H1 (cell line): ENCODE measurements around the gene BRS3. TPM values are rescaled to one million over a fixed set of nuclear protein-coding genes. Genes with fewer than 3 reads are reported as not detected.

Experiments used
- CTCF ChIA-PET: fragments of 300-600 bp; sonication (Branson Sonifier 250); formaldehyde crosslinking; loops from one replicate; lab custom pipeline; 2021; ENCODE audit not compliant: partially characterized antibody; lab: Charles Lee
- POLR2A ChIA-PET: fragments of 300-600 bp; sonication (Branson Sonifier 250); formaldehyde crosslinking; loops from one replicate; lab custom pipeline; 2021; ENCODE audit warnings: inconsistent platforms; ENCODE audit not compliant: partially characterized antibody; lab: Charles Lee
- DNase-seq, 2 experiments: peaks; one replicate each; pipeline versions ENCODE4 v3.0.0 to v3.0.0-alpha.2; 2010 to 2022; ENCODE audit warnings: low spot score in 2 of 2, low read depth in 1 of 2, mixed read lengths in 1 of 2
- FAIRE-seq: peaks from 2 replicates; lab custom pipeline; 2011; peaks lifted over from hg19 to GRCh38; lab: Jason Lieb, UNC
- H2AFZ ChIP-seq: 2 replicates; pipeline ENCODE4 v1.8.1; 2012; ENCODE audit warnings: low read length, inconsistent platforms
- H2AK5ac ChIP-seq: 2 replicates; pipeline ENCODE4 v1.6.1; 2013; ENCODE audit warnings: low read depth, low read length
- H2BK120ac ChIP-seq: replicated peaks from 2 replicates; pipeline ENCODE3; 2013; ENCODE audit warnings: low read depth, low read length, inconsistent platforms
- H2BK12ac ChIP-seq: 2 replicates; pipeline ENCODE4 v1.6.1; 2013; ENCODE audit warnings: low read depth, low read length
- H2BK15ac ChIP-seq: 2 replicates; pipeline ENCODE4 v1.6.1; 2013; ENCODE audit warnings: low read length
- H2BK20ac ChIP-seq: 2 replicates; pipeline ENCODE4 v1.6.1; 2013; ENCODE audit warnings: low read length
- H2BK5ac ChIP-seq: 2 replicates; pipeline ENCODE4 v1.6.1; 2013; ENCODE audit warnings: low read depth, low read length
- H3K14ac ChIP-seq: 2 replicates; pipeline ENCODE4 v1.6.1; 2013; ENCODE audit warnings: inconsistent platforms; ENCODE audit not compliant: insufficient read length
- H3K18ac ChIP-seq: 2 replicates; pipeline ENCODE4 v1.6.1; 2013; ENCODE audit warnings: low read length; ENCODE audit errors: extremely low read depth
- H3K23ac ChIP-seq: 2 replicates; pipeline ENCODE4 v1.6.1; 2013; ENCODE audit warnings: inconsistent platforms; ENCODE audit not compliant: insufficient read length
- H3K23me2 ChIP-seq: 2 replicates; pipeline ENCODE4 v1.6.1; 2013; ENCODE audit warnings: low read depth, low read length
- H3K27ac ChIP-seq: 2 replicates; pipeline ENCODE4 v1.6.1; 2011; ENCODE audit warnings: low read depth, low read length, inconsistent platforms
- H3K27me3 ChIP-seq, 4 experiments: replicated peaks in 1 of 4; 1 replicate in 1 of 4; 2 replicates in 3 of 4; pipeline versions ENCODE4 v1.6.1 to v1.8.1; 2011 to 2013; ENCODE audit warnings: low read length in 3 of 4, mild to moderate bottlenecking in 3 of 4, inconsistent platforms in 2 of 4, mixed read lengths in 2 of 4, moderate library complexity in 1 of 4; ENCODE audit not compliant: control insufficient read depth in 3 of 4, insufficient read depth in 3 of 4; ENCODE audit errors: extremely low read depth in 1 of 4
- H3K36me3 ChIP-seq, 4 experiments: 2 replicates each; pipeline versions ENCODE4 v1.6.1 to v1.8.1; 2011 to 2013; ENCODE audit warnings: mild to moderate bottlenecking in 4 of 4, low read length in 3 of 4, moderate library complexity in 2 of 4, control low read depth in 1 of 4, inconsistent platforms in 1 of 4; ENCODE audit not compliant: insufficient read depth in 4 of 4, control insufficient read depth in 2 of 4
- H3K4ac ChIP-seq: replicated peaks from 2 replicates; pipeline ENCODE3; 2013; ENCODE audit warnings: low read length, low read depth, mixed read lengths, inconsistent platforms; ENCODE audit not compliant: insufficient read length
- H3K4me1 ChIP-seq, 4 experiments: replicated peaks in 1 of 4; 1 replicate in 1 of 4; 2 replicates in 3 of 4; pipeline versions ENCODE4 v1.6.1 to v1.8.1; 2011 to 2013; ENCODE audit warnings: low read length in 3 of 4, inconsistent platforms in 2 of 4, mixed read lengths in 1 of 4; ENCODE audit not compliant: insufficient read depth in 4 of 4, control insufficient read depth in 3 of 4
- H3K4me2 ChIP-seq, 2 experiments: 2 replicates each; pipeline versions ENCODE4 v1.6.1 to v1.8.1; 2011 to 2013; ENCODE audit warnings: low read depth in 2 of 2, low read length in 2 of 2, control low read depth in 1 of 2, inconsistent platforms in 1 of 2, mild to moderate bottlenecking in 1 of 2; ENCODE audit not compliant: insufficient read depth in 1 of 2
- H3K4me3 ChIP-seq, 4 experiments: fragments of 200-600, 300-600 bp in 1 of 4; sonication (generic), shearing (Covaris generic), sonication (Bioruptor Twin) in 1 of 4; 2 replicates each; pipeline versions ENCODE4 v1.5.1 to v1.8.1; 2011 to 2016; ENCODE audit warnings: low read length in 4 of 4, low read depth in 3 of 4, control low read depth in 2 of 4, inconsistent platforms in 2 of 4, mild to moderate bottlenecking in 2 of 4, mixed read lengths in 1 of 4, moderate library complexity in 1 of 4; ENCODE audit not compliant: insufficient read depth in 2 of 4; ENCODE audit errors: extremely low read depth in 1 of 4
- H3K56ac ChIP-seq: replicated peaks from 2 replicates; pipeline ENCODE3; 2013; ENCODE audit warnings: low read depth, mild to moderate bottlenecking, mixed read lengths, low read length, inconsistent platforms; ENCODE audit not compliant: insufficient read length
- H3K79me1 ChIP-seq: 2 replicates; pipeline ENCODE4 v1.6.1; 2013; ENCODE audit warnings: low read depth, low read length, control low read depth
- H3K79me2 ChIP-seq, 2 experiments: 2 replicates each; pipeline versions ENCODE4 v1.6.1 to v1.8.1; 2012 to 2013; ENCODE audit warnings: low read length in 2 of 2, mild to moderate bottlenecking in 2 of 2, inconsistent platforms in 1 of 2; ENCODE audit not compliant: insufficient read depth in 2 of 2, control insufficient read depth in 1 of 2
- H3K9ac ChIP-seq, 4 experiments: replicated peaks in 1 of 4; 1 replicate in 1 of 4; 2 replicates in 3 of 4; pipeline versions ENCODE4 v1.6.1 to v1.8.1; 2011 to 2013; ENCODE audit warnings: low read depth in 3 of 4, low read length in 3 of 4, control low read depth in 2 of 4, mild to moderate bottlenecking in 2 of 4, moderate library complexity in 2 of 4, inconsistent platforms in 1 of 4; ENCODE audit errors: extremely low read depth in 1 of 4
- H3K9me3 ChIP-seq, 2 experiments: 2 replicates each; pipeline versions ENCODE4 v1.6.1 to v1.8.1; 2012 to 2013; ENCODE audit warnings: mild to moderate bottlenecking in 2 of 2, moderate library complexity in 2 of 2, control low read depth in 1 of 2, inconsistent platforms in 1 of 2, low read depth in 1 of 2, low read length in 1 of 2, mixed read lengths in 1 of 2; ENCODE audit not compliant: insufficient read depth in 2 of 2
- H4K20me1 ChIP-seq, 2 experiments: replicated peaks in 1 of 2; 2 replicates each; pipeline versions ENCODE3 to v1.8.1; 2011 to 2013; ENCODE audit warnings: inconsistent platforms in 2 of 2, low read length in 2 of 2, mild to moderate bottlenecking in 1 of 2; ENCODE audit not compliant: insufficient read depth in 2 of 2, control insufficient read depth in 1 of 2
- H4K5ac ChIP-seq: 2 replicates; pipeline ENCODE4 v1.6.1; 2013; ENCODE audit warnings: low read length, low read depth, mixed read lengths, inconsistent platforms; ENCODE audit not compliant: insufficient read length
- H4K8ac ChIP-seq: 2 replicates; pipeline ENCODE4 v1.8.0; 2013; ENCODE audit warnings: mild to moderate bottlenecking, moderate library complexity, low read length, inconsistent platforms; ENCODE audit not compliant: insufficient read depth; ENCODE audit errors: extremely low read depth
- H4K91ac ChIP-seq: replicated peaks from 2 replicates; pipeline ENCODE3; 2013; ENCODE audit warnings: low read length, mixed read lengths, inconsistent platforms; ENCODE audit not compliant: insufficient read length
- BCL11A ChIP-seq, 2 experiments: IDR thresholded peaks; one replicate each; pipeline ENCODE4 v1.6.1; 2011; ENCODE audit warnings: low read depth in 2 of 2, low read length in 2 of 2, mild to moderate bottlenecking in 2 of 2
- FOSL1 ChIP-seq: IDR thresholded peaks from 2 replicates; pipeline ENCODE4 v1.6.1; 2011; ENCODE audit warnings: mild to moderate bottlenecking, low read depth, low read length, moderate library complexity; ENCODE audit not compliant: insufficient read depth
- MAX ChIP-seq: IDR thresholded peaks from 2 replicates; pipeline ENCODE4 v1.6.1; 2012; ENCODE audit warnings: inconsistent platforms
- NANOG ChIP-seq: IDR thresholded peaks from 2 replicates; pipeline ENCODE4 v1.6.1; 2011; ENCODE audit warnings: low read length, low read depth, mild to moderate bottlenecking, inconsistent platforms; ENCODE audit not compliant: insufficient read depth, poor library complexity, severe bottlenecking
- RBBP5 ChIP-seq: IDR thresholded peaks from 2 replicates; pipeline ENCODE4 v1.7.1; 2012; ENCODE audit warnings: low read depth, mild to moderate bottlenecking, inconsistent platforms, low read length, moderate library complexity, borderline replicate concordance
- RXRA ChIP-seq: IDR thresholded peaks from 2 replicates; pipeline ENCODE4 v1.6.1; 2011; ENCODE audit warnings: low read depth, mild to moderate bottlenecking, low read length, moderate library complexity; ENCODE audit not compliant: insufficient read depth
- SP4 ChIP-seq: IDR thresholded peaks from 2 replicates; pipeline ENCODE4 v1.6.1; 2012; ENCODE audit warnings: low read length, inconsistent platforms
- SRF ChIP-seq: IDR thresholded peaks from 2 replicates; pipeline ENCODE4 v1.6.1; 2011; ENCODE audit warnings: mild to moderate bottlenecking, low read depth, low read length, moderate library complexity
- USF2 ChIP-seq: IDR thresholded peaks from 2 replicates; pipeline ENCODE4 v1.6.1; 2011; ENCODE audit warnings: low read length, improper control_type of control experiment
- WGBS, 2 experiments: shearing (Covaris generic) in 1 of 2; methylation state at CpG; one replicate each; pipeline versions ENCODE4 v1.1.6 to v1.1.7; 2013 to 2015; ENCODE audit warnings: low lambda C conversion rate in 2 of 2, mixed read lengths in 2 of 2, inconsistent platforms in 1 of 2, low coverage in 1 of 2, missing lambda C conversion rate in 1 of 2; ENCODE audit not compliant: insufficient replicate concordance in 2 of 2, insufficient coverage in 1 of 2, insufficient read length in 1 of 2; ENCODE audit errors: extremely low coverage in 1 of 2, missing lambda C conversion rate in 1 of 2; 5-methylcytosine and 5-hydroxymethylcytosine counted together
- polyA plus RNA-seq, 7 experiments: library from polyadenylated mRNA; depleted of rRNA in 3 of 7; stranded (reverse) in 5 of 7; unstranded in 2 of 7; fragments of >200 nt in 5 of 7; fragments of 200-250 nt in 2 of 7; gene quantifications; 1 replicate in 5 of 7; 2 replicates in 1 of 7; 4 replicates in 1 of 7; pipeline versions ENCODE4 v1.2.1 to v1.2.3, GENCODE V29; 2011 to 2013; ENCODE audit warnings: missing spikeins in 2 of 7, mixed read lengths in 2 of 7
- total RNA-seq: library from RNA; stranded (reverse); fragmentation: NEBNext Ultra II Directional; extraction: Animal tissue kit (Norgen Biotek cat#: 25700); gene quantifications from 2 replicates; pipeline ENCODE4 v1.2.1, GENCODE V29; 2021

Gene BRS3
- total and polyA plus RNA-seq, 2 of the 8 experiments (the other 6 are each of a cell fraction or from before 2014, with no cell fraction given) = not detected

- 93% methylated on average over 2 of the region's 4 CpGs; no CpG with 5 or more reads in 1 of the 2 experiments for WGBS, 2 experiments
- H4K5ac ChIP-seq = no peak overlapping the region
- no peak for FAIRE-seq
- no peaks in the 10 kb centered on the region for H3K27me3 ChIP-seq
- no peak overlapping the region for H3K23ac ChIP-seq
- peaks cover 0 to 19% of the 10 kb centered on the region in 2 experiments; a peak in 3 of 4 replicates for H3K79me2 ChIP-seq
- CTCF ChIA-PET = no interaction called here
- no peak overlapping the region for H3K4me2 ChIP-seq
- no peak overlapping the region for H2BK5ac ChIP-seq
- H2AFZ ChIP-seq = no peak overlapping the region
- H2BK120ac ChIP-seq = no peak overlapping the region
- no peak overlapping the region for H3K56ac ChIP-seq
- H3K18ac ChIP-seq = no peak overlapping the region
- H3K79me1 ChIP-seq = no peaks in the 10 kb centered on the region
- peaks cover 0 to 3% (median 0%) of the 10 kb centered on the region in 4 experiments; a peak in 1 of 8 replicates for H3K36me3 ChIP-seq
- H3K23me2 ChIP-seq = no peaks in the 10 kb centered on the region
- no peak overlapping the region for H2BK15ac ChIP-seq
- H3K14ac ChIP-seq = no peak overlapping the region
- no peaks in the 10 kb centered on the region for H3K9me3 ChIP-seq
- TF ChIP-seq BCL11A (IDR thresholded peaks at IDR 0.05; ENCODE audit: low read depth in 2 of 2, low read length in 2 of 2) (no peak), MAX (no peak), RXRA (no peak), RBBP5 (no peak), SRF (no peak), SP4 (no peak), USF2 (no peak), FOSL1 (no peak), NANOG (no peak)
- no peak overlapping the region for H4K8ac ChIP-seq
- peaks cover 0 to 2% of the 10 kb centered on the region in 2 experiments for H4K20me1 ChIP-seq
- H3K4me3 ChIP-seq = no peak overlapping the region
- no peak overlapping the region for H3K4ac ChIP-seq
- no peak for DNase-seq
- H2BK20ac ChIP-seq = no peak overlapping the region
- no peak overlapping the region for H3K27ac ChIP-seq
- POLR2A ChIA-PET = no interaction called here
- no peak overlapping the region for H2AK5ac ChIP-seq
- no peaks in the 10 kb centered on the region for H3K4me1 ChIP-seq
- H4K91ac ChIP-seq = no peak overlapping the region
- no peak overlapping the region for H2BK12ac ChIP-seq
- H3K9ac ChIP-seq = no peak overlapping the region
These were observed 7.3 kb downstream of the BRS3 start for GRCh38 chrX:136495043-136495442.
